HG03095 (cell line): ENCODE measurements around the gene TRIM25.
A peak's percentile ranks its signal among the peaks of the same experiment; 100 is the strongest.

ENCODE experiments used
- ATAC-seq: cut with Tn5 transposase; IDR thresholded peaks from one replicate; pipeline ENCODE4 v1.9.1; 2021; ENCODE audit warnings: moderate library complexity; ENCODE audit not compliant: unreplicated experiment

Gene TRIM25

DNA sequence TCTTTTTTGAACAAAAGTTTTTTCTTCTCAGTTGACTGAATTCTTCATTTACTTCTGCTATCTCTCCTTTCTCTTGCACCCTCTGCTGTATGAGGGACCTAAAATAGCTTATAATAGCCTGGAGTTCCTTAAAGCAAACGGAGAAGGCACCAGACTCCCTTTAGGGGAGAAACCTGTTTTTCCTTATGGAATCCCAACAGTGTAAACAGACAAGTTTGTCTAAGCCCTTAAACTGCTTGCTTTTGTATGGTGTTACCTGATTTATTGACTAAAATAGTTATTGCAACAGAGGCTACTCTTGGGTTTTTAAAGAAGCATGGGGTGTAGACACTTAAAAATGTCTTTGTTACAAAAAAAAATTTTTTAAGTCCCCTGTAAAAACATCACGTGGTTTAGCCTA is 12.9 kb upstream of the TRIM25 start:
- ATAC-seq, result no peak

DNA sequence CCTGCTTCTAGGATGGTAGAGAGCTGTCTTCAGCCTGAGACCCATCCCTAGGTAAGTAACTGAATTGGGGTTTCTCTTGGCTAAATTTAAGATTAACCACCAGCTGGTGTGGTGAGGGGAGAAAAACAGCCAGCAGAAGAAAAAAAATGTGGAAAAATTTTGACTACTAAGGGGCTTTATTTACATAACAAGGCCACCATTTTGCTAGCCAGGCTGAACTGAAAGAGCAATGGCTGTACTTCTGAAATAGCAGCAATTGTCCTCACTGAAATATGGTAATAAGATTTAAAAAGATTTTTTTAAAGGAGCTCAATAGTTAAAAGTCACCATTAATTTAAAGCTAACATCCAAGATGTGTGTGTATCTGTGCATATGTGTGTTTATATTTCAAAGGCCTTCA is 12.4 kb upstream of the TRIM25 start:
- ATAC-seq, result no peak

DNA sequence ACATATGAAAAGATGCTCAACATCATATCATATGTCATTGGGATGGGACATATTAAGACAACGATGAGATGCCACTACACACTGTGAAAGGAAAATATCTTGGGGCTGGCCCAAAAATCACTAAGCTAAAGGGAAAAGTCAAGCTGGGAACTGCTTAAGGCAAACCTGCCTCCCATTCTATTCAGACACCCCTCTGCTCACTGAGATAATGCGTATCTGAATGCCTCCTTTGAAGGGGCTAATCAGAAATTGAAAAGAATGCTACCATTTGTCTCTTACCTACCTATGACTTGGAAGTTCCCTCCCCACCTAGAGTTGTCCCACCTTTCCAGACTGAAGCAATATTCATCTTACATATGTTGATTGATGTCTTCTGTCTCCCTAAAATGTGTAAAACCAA is 11.2 kb upstream of the TRIM25 start:
- no peak for ATAC-seq

DNA sequence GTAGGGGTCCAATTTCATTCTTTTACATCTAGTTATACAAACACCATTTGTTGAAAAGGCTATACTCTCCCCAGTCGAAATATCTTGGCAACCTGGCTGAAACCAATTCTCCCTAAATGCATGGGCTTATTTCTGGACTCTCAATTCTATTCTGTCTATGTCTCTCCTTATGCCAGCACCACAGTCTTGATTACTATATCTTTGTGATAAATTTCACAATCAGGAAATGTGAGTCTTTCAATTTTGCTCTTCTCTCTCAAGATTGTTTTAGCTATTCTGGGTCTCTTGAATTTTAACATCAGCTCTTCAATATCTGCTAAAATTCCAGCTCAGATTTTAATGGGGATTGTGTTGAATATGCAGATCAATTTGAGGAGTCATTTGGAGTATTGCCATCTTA is 5.9 kb upstream of the TRIM25 start:
- no peak for ATAC-seq

DNA sequence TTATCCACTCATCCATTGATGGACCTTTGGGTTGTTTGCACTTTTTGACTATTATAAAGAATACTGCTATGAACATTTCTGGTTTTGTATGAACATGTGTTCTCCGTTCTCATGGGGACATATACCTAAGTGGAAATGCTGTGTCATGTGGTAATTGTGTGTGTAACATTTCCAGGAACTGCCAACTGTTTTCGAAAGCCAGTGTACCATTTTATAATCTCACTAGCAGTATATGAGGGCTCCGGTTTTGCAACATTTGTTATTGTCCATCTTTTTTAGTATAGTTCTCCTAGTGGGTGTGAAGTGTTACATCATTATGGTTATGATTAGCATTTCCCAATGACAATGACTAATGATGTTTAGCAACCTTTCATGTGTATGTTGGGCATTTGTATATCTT is 5.1 kb upstream of the TRIM25 start:
- no peak for ATAC-seq

DNA sequence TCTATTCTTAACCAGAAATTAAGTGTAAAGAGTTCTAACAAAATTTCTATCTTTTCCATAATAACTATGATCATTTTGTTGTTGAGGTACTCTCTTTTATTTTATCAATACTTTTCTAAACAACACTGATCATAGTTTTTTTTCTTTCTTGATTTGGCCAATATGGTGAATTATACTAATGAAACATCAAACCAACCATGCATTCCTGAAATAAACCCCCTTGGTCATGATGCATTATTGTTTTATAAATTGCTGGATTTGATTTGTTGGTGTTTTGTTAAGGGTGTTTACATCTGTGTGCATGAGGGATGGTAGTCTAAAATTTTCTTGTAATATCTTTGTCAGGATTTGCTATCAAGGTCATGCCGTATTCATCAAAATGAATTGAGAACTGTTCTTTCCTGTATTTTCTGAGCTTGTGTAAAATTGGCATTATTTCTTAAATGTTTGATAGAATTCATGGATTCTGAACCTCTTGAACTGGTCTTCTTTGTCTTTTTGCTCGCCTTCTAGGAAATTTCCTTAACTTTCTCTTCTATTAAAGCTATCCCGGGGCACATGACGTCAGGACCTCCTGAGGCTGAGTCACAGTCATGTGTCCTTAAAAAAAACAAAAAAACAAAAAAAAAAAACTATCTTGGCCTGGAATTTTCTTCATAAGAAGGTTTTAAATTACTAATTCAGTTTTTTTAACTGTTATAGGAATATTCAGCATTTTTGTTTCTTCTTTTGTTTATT is 3.9 kb upstream of the TRIM25 start:
- no peak for ATAC-seq

DNA sequence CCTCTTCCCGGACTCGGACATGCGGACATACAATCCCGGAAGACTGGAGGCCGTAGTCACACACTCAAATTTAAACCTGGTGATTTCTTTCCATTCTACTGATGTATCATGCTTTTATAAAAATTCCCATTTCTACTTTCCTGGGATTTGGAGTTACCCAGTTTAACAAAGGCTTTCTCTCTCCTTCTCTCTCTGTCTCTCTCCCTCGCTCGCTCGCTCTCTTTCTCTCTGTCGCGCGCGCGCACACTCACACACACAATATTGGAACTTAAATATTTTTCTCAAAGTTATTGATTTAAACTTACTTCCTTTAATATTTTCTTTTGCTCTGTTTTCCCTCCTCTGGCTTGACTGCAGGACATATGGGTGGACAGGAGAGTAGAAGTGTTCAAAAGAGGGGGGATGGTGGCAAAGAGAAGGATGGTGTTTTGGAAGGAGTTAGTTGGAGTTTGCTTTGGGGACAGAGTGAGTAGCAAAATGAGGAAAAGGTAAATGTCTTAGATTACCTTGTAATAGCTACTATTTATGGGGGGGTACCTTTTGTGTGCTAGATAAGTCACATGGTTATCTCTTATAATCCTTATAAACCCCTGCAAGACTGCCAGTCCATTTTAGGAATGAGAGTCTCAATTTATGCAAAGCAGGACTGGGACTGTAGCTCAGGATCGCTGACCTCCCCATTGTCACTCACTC is 878 bp upstream of the TRIM25 start:
- ATAC-seq, result no peak

DNA sequence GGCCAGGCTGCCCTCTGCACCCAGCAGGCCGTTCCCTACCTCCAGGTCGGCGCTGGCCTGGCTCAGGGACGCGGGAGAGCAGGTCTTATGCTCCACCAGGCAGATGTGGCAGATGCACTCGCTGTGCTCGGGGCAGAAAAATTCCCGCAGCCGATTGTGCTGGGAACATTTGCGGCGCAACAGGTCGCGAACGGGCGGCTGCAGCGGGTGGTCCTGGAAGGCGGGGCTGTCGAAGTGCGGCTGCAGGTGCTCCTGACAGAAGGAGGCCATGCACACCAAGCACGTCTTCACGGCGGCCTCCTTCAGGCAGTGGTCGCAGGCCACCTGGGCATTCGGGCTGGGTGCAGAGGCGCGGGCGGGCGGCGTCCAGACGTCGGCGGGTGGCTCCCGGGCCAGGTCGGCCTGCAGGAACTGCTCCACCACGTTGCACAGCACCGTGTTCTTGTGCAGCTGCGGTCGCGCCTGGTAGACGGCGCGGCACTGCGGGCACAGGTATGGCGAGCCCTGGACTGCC is 439 bp downstream of the TRIM25 start:
- peak; percentile 14 for ATAC-seq

DNA sequence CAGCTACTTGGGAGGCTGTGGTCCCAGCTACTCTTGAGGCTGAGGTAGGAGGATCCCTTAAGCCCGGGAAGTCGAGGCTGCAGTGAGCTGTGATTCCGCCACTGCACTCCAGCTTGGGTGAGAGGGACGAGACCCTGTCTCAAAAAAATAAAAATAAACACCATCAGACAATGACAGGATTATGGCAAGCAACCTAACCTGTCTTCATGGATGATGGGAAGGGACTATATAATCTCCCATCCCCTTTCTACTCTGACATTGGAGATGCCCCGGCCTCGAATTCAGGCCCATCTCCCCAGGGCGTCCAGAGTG is 893 bp downstream of the TRIM25 start:
- no peak for ATAC-seq

DNA sequence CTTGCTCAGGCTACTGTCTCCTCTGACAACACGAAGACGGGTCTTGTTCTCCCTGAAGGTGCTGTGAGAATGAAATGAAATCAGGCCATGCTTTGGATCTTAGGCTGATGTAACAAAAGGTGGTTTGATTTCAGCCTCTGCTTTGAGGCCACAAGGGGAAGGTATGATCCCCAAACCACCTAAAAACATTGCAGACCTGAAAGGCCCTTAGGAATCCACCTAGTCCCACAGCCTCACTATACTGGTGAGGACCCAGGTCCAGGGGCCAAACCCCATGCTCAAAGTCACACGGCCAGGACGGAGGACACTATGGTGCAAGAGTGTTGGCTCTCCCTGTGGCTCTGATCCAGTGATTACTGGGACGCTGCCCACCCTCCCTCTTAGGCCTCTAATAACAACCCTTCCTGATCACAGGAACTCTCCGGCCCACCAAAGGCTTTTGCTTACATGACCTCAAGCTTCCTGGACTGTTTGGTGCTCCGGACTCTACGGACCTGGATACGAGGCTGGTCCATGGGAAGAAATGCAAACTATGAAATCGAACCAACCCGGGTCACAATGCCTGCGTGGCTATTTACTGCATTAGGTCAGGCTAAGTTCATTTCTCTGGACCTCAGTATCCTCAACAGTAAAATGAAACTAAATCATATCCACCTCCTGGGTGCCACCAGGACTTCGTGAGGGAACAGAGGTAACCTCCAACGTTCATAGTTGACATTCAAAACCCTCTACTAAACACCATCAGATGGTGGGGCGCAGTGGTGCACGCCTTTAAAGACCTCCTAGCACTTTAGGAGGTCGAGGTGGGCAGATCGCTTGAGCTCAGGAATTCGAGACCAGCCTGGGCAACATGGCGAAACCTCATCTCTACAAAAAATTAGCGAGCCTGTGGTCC is 1.5 kb downstream of the TRIM25 start:
- ATAC-seq, result no peak

DNA sequence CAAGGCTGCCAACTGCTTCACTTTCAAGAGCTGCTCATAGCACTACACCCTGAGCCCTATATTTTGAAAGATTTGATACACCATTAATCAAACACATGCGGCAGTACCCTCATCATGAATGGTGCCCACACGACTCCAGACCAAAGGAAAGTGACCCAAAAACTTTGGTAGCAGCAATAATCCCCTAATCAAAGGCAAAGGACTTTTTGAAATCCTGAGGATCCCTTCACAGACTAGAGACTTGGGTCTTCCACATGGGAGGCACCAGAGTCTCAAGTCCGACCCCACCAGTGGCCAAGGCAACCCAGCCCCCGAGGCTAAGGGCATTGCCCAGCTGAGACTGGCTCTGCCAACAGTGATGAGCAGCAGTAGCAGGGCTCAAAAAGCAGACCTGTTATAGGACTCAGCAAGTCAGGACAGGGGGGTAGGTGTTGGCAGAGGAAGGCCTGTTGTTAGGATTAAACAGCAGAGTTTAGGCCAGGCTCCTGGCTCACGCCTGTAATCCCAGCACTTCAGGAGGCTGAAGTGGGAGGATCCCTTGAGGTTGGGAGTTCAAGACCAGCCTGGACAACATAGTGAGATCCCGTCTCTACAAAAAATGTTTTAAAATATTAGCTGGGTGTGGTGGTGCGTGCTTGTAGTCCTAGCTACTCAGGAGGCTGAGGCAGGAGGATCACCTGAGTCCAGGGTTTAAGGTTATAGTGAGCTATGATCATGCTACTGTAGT is 3.2 kb downstream of the TRIM25 start:
- ATAC-seq, result no peak

DNA sequence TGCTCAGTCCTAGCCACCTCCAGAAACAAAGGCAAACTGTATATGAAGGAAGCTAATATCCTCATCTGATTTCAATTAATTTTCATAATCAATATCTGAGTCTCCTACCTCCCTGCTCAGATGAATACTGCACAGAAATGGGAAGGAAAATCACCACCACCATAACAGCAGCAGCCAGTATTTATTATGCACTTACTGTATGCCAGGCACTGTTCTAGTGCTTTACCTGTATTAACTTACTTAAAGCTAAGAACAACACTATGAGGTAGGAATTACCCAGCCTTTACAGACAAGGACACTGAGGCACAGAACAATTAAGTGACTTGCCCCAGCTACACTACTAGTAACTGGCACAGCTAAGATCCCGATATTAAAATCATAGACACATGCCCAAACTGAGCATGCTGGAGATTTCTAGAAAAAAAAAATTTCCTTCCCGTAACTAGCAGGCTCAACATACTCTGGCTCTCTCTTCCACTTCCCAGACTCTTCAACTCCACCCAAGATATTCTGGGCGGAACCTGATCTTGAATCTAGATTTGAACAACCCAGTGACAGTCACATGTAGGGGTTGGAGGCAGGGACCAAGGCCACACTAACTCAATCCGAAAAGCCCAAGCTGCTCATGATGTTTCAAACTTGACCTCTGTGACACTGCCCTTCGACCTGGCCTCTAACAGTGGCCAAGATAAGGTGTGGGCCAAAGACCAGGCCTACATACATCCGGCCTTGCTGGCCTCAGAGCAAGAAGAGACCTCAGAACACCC is 3.9 kb downstream of the TRIM25 start:
- ATAC-seq, result no peak

DNA sequence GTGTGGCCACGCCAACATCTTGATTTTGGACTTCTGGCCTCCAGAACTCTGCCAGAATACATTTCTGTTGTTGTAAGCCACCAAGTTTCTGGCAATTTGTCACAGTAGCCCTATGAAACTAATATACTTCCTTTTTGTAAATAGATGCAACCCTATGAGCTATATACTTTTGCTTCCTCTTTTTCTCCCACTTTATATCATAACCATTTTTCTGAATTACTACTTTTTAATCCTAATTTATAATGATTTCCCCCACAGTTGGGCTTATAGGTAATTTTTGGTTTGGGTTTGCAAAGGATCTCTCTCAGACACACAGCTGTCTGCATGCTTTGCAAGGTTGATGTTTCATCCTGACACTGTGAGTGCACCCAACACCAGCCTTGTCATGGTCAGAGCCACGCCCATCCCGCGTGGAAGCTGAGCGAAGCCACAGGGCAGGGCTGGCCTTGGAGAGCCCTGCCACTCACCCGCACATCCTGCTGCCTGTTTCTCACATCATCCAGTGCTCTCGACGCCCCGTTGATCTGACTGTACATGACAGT is 5.8 kb downstream of the TRIM25 start:
- ATAC-seq, result peak; percentile 76

DNA sequence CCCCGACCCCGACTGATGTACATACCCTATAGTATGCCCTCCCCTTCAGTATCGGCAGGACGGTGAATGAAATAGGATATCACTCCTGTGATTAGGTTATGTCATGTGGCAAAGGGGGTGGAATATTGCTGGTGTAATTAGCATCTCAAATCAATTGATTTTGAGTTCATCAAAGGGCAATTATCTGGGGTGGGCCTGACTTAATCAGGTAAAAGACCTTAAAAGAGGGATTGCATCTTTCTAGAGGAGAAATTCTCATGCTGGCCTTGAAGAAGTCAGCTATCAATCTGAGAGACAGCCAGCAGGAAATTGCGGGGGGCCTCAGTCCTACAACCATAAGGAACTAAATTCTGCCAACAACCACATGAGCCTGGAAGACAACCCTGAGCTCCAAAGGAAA is 10.3 kb downstream of the TRIM25 start:
- no peak for ATAC-seq

DNA sequence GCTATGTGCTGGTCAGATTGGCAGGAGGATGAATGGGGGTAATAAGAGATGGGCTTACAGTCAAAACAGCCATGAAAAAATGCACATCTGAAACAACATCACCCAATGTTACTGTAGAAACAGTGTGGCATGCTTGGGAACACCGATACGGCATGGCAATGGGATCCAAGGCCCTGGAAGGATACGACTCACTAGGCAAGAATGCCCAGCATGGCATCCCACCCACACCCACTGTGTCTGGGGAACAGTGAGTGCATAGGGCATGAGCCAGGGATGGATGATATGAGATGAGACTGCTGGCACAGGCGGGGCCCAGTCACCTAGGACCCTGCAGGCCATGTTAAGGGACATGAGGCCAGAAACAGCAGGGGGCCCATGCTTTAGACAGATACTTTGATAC is 11.5 kb downstream of the TRIM25 start:
- no peak for ATAC-seq

DNA sequence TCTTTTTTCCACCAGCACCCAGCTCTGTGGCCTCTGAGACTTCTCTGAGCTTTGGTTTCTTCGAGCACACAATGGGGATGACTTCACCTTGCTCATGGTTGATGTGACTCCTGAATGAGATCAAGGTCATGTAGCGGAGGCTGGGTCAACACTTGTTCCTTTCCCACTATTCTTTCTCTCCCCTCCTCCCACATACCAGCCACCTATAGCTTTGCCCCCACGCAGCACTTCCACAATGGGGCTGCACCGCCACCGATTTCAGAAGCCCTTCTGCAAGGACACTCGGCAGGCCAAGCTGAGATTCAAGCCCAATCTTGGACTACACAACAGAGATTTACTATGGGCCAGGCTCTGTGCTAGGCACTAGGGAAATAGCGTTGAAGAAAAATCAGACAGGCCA is 14.4 kb downstream of the TRIM25 start:
- no peak for ATAC-seq

DNA sequence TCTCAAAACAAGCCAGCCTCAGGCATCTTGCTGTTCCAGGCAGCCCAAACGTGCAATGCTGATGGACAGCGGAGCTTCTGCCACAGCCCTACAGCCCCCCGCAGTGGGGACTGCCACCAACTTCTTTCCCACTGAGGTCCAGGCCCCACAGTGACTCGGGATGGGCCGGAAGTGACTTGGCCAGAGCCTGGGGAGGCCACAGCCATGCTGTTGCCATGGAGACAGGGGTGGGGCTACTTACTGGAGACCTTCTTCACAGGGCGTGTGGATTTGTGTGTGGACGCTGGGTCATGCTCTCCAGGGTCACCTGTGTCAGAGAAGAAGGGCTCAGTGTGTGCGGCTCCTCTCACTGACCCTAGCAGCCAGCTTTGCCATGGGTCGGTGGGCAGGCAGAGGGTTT is 15.0 kb downstream of the TRIM25 start:
- no peak for ATAC-seq

DNA sequence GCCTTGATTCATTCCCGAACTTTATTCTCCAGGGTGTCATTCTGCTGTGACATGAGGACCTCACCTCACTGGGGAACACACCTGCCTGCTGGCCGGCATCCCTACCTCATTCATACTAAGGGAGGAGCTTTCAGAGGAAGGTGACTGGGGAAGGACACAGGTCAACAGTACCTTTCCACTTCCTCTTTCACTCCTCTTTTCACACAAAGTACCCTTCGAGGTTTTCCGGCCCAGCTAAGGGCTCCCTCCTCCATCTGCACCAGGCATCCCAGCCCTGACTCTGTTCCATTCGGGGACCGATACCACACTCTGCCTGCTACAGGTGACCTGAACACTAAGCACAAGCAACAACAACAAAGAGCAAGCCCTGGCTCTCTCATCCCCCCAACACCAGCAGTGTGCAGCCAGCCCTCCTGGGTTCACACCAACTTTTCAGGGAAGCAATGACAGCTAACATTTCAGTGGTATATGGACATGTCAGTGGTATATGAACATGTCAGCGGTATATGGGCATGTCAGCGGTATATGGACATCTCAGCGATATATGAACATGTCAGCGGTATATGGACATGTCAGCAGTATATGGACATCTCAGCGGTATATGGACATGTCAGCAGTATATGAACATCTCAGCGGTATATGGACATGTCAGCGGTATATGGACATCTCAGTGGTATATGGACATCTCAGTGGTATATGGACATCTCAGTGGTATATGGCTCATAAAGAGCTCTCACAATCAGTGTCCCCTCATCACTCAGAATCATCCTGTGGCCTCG is 16.0 kb downstream of the TRIM25 start:
- peak; percentile 59 for ATAC-seq

DNA sequence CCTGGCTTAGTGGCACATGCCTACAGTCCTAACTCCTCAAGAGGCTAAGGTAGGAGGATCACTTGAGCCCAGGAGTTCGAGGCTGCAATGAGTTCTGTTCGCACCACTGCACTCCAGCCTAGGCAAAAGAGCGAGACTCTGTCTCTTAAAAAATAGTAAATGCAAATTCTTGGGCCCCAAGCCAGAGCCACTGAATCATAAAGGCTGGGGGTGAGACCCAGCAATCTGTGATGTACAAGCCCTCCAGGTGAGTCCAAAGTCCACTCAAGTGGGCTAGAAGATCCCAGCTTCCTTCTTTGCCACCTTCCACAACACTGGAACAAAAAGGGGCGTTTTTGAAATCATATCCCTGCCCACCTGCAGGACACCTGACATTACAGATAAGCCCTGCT is 16.9 kb downstream of the TRIM25 start:
- no peak for ATAC-seq
